Measurements from ENCODE around the gene ELMO2.

DNA sequence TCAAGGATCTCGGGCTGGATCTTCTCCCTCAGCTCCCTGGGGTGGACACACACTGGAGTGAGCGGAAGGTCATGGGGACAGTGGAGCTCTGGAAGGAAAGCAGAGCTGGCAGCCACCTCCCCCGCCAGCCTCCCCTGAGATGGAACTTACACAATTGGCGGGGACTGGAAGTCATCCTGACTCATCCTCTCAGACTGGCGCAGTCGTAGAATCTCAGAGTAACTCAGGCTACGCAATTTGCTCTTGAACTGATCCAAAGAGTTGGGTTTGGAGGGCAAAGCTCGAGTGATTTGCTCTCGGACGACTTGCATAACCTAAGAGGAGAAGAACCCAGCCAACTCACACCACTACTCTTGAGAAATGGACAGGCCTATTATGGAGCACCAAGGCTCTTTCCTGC, 34.8 kb downstream of the ELMO2 start:
- no peak for TF ChIP-seq ZNF830 (tag by site-specific recombination; IDR thresholded peaks at IDR 0.05; ENCODE audit: low read depth)
- TF ChIP-seq, protein P1, sequence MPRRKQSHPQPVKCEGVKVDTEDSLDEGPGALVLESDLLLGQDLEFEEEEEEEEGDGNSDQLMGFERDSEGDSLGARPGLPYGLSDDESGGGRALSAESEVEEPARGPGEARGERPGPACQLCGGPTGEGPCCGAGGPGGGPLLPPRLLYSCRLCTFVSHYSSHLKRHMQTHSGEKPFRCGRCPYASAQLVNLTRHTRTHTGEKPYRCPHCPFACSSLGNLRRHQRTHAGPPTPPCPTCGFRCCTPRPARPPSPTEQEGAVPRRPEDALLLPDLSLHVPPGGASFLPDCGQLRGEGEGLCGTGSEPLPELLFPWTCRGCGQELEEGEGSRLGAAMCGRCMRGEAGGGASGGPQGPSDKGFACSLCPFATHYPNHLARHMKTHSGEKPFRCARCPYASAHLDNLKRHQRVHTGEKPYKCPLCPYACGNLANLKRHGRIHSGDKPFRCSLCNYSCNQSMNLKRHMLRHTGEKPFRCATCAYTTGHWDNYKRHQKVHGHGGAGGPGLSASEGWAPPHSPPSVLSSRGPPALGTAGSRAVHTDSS (tag by site-specific recombination; IDR thresholded peaks at IDR 0.05) = no peak
- TF ChIP-seq, protein P2, sequence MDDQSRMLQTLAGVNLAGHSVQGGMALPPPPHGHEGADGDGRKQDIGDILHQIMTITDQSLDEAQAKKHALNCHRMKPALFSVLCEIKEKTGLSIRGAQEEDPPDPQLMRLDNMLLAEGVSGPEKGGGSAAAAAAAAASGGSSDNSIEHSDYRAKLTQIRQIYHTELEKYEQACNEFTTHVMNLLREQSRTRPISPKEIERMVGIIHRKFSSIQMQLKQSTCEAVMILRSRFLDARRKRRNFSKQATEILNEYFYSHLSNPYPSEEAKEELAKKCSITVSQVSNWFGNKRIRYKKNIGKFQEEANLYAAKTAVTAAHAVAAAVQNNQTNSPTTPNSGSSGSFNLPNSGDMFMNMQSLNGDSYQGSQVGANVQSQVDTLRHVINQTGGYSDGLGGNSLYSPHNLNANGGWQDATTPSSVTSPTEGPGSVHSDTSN (CRISPR knock-in tag; IDR thresholded peaks at IDR 0.05) = no peak
- TF ChIP-seq HOXA7 (CRISPR knock-in tag; IDR thresholded peaks at IDR 0.05; ENCODE audit: borderline replicate concordance) = no peak
- TF ChIP-seq ZNF354C (tag by site-specific recombination; IDR thresholded peaks at IDR 0.05; ENCODE audit: borderline replicate concordance, low read depth) = no peak
- TF ChIP-seq, protein P3, sequence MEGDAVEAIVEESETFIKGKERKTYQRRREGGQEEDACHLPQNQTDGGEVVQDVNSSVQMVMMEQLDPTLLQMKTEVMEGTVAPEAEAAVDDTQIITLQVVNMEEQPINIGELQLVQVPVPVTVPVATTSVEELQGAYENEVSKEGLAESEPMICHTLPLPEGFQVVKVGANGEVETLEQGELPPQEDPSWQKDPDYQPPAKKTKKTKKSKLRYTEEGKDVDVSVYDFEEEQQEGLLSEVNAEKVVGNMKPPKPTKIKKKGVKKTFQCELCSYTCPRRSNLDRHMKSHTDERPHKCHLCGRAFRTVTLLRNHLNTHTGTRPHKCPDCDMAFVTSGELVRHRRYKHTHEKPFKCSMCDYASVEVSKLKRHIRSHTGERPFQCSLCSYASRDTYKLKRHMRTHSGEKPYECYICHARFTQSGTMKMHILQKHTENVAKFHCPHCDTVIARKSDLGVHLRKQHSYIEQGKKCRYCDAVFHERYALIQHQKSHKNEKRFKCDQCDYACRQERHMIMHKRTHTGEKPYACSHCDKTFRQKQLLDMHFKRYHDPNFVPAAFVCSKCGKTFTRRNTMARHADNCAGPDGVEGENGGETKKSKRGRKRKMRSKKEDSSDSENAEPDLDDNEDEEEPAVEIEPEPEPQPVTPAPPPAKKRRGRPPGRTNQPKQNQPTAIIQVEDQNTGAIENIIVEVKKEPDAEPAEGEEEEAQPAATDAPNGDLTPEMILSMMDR (tag by site-specific recombination; IDR thresholded peaks at IDR 0.05) = no peak
- no peak for TF ChIP-seq ZNF791 (tag by site-specific recombination; IDR thresholded peaks at IDR 0.05)

Data from HEK293 (cell line).